ENCODE measurements around the gene NCBP3.

The NCBP3 gene

DNA sequence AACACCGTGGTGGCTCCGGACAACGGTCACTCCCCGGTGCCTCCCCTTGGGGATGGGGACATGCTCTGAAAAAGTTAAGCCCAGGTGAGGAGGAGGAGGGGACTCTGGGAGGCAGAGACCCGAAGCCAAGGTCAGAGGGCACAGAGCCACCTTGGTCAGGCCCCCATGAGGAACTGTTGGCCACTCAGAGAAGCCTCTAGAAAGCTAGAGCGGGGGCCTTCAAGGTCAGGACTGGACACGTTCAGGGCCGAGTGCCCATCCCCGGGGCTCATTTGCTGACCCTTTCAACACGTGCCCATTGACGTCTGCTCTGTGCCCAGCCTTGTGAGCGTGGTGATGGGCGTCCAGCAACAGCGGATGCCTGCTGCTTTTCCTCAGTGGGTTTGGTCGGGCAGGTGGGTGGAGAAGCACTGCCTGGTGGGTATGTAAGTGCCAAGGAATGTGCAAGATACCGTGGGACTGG lies 84.1 kb downstream of the NCBP3 start:
- no peak overlapping the region for H3K27ac ChIP-seq (ENCODE audit: extremely low read depth, low read depth, low read length)
- H3K9me3 ChIP-seq (ENCODE audit: control insufficient read depth, insufficient read depth, low read depth, low read length), result no peaks in the 10 kb centered on the region
- no peak for TF ChIP-seq ZNF221 (tag by site-specific recombination; IDR thresholded peaks at IDR 0.05; ENCODE audit: borderline replicate concordance)
- no peak for TF ChIP-seq ZNF138 (tag by site-specific recombination; IDR thresholded peaks at IDR 0.05; ENCODE audit: borderline replicate concordance)
- TF ChIP-seq ZNF707 (tag by site-specific recombination; IDR thresholded peaks at IDR 0.05), result no peak
- TF ChIP-seq WT1 (tag by site-specific recombination; IDR thresholded peaks at IDR 0.05), result no peak
- TF ChIP-seq OVOL3 (tag by site-specific recombination; IDR thresholded peaks at IDR 0.05), result no peak
- TF ChIP-seq ZNF366 (tag by site-specific recombination; conservative IDR thresholded peaks at IDR 0.05), result no peak
- TF ChIP-seq, protein P1, sequence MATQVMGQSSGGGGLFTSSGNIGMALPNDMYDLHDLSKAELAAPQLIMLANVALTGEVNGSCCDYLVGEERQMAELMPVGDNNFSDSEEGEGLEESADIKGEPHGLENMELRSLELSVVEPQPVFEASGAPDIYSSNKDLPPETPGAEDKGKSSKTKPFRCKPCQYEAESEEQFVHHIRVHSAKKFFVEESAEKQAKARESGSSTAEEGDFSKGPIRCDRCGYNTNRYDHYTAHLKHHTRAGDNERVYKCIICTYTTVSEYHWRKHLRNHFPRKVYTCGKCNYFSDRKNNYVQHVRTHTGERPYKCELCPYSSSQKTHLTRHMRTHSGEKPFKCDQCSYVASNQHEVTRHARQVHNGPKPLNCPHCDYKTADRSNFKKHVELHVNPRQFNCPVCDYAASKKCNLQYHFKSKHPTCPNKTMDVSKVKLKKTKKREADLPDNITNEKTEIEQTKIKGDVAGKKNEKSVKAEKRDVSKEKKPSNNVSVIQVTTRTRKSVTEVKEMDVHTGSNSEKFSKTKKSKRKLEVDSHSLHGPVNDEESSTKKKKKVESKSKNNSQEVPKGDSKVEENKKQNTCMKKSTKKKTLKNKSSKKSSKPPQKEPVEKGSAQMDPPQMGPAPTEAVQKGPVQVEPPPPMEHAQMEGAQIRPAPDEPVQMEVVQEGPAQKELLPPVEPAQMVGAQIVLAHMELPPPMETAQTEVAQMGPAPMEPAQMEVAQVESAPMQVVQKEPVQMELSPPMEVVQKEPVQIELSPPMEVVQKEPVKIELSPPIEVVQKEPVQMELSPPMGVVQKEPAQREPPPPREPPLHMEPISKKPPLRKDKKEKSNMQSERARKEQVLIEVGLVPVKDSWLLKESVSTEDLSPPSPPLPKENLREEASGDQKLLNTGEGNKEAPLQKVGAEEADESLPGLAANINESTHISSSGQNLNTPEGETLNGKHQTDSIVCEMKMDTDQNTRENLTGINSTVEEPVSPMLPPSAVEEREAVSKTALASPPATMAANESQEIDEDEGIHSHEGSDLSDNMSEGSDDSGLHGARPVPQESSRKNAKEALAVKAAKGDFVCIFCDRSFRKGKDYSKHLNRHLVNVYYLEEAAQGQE (tag by site-specific recombination; IDR thresholded peaks at IDR 0.05), result no peak
- no peak for TF ChIP-seq HOXA7 (CRISPR knock-in tag; IDR thresholded peaks at IDR 0.05; ENCODE audit: borderline replicate concordance)
- TF ChIP-seq, protein P2, sequence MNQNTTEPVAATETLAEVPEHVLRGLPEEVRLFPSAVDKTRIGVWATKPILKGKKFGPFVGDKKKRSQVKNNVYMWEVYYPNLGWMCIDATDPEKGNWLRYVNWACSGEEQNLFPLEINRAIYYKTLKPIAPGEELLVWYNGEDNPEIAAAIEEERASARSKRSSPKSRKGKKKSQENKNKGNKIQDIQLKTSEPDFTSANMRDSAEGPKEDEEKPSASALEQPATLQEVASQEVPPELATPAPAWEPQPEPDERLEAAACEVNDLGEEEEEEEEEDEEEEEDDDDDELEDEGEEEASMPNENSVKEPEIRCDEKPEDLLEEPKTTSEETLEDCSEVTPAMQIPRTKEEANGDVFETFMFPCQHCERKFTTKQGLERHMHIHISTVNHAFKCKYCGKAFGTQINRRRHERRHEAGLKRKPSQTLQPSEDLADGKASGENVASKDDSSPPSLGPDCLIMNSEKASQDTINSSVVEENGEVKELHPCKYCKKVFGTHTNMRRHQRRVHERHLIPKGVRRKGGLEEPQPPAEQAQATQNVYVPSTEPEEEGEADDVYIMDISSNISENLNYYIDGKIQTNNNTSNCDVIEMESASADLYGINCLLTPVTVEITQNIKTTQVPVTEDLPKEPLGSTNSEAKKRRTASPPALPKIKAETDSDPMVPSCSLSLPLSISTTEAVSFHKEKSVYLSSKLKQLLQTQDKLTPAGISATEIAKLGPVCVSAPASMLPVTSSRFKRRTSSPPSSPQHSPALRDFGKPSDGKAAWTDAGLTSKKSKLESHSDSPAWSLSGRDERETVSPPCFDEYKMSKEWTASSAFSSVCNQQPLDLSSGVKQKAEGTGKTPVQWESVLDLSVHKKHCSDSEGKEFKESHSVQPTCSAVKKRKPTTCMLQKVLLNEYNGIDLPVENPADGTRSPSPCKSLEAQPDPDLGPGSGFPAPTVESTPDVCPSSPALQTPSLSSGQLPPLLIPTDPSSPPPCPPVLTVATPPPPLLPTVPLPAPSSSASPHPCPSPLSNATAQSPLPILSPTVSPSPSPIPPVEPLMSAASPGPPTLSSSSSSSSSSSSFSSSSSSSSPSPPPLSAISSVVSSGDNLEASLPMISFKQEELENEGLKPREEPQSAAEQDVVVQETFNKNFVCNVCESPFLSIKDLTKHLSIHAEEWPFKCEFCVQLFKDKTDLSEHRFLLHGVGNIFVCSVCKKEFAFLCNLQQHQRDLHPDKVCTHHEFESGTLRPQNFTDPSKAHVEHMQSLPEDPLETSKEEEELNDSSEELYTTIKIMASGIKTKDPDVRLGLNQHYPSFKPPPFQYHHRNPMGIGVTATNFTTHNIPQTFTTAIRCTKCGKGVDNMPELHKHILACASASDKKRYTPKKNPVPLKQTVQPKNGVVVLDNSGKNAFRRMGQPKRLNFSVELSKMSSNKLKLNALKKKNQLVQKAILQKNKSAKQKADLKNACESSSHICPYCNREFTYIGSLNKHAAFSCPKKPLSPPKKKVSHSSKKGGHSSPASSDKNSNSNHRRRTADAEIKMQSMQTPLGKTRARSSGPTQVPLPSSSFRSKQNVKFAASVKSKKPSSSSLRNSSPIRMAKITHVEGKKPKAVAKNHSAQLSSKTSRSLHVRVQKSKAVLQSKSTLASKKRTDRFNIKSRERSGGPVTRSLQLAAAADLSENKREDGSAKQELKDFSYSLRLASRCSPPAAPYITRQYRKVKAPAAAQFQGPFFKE (tag by site-specific recombination; IDR thresholded peaks at IDR 0.05; ENCODE audit: borderline replicate concordance), result no peak
- TF ChIP-seq, protein P3, sequence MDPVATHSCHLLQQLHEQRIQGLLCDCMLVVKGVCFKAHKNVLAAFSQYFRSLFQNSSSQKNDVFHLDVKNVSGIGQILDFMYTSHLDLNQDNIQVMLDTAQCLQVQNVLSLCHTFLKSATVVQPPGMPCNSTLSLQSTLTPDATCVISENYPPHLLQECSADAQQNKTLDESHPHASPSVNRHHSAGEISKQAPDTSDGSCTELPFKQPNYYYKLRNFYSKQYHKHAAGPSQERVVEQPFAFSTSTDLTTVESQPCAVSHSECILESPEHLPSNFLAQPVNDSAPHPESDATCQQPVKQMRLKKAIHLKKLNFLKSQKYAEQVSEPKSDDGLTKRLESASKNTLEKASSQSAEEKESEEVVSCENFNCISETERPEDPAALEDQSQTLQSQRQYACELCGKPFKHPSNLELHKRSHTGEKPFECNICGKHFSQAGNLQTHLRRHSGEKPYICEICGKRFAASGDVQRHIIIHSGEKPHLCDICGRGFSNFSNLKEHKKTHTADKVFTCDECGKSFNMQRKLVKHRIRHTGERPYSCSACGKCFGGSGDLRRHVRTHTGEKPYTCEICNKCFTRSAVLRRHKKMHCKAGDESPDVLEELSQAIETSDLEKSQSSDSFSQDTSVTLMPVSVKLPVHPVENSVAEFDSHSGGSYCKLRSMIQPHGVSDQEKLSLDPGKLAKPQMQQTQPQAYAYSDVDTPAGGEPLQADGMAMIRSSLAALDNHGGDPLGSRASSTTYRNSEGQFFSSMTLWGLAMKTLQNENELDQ (tag by site-specific recombination; IDR thresholded peaks at IDR 0.05; ENCODE audit: low read depth), result no peak
- POLR2A ChIA-PET, result no interaction called here
- H3K4me3 ChIP-seq (ENCODE audit: low read depth, low read length), result no peak overlapping the region
- CTCF ChIA-PET, result interaction anchor here (0.9 to 1.0 kb wide), 2 partner anchors 10 to 24 kb away, joined by 3 to 5 read pairs; no protein-coding TSS in a partner anchor
- no peaks in the 10 kb centered on the region for H3K4me1 ChIP-seq (ENCODE audit: control insufficient read depth, insufficient read depth, low read length)
- H3K36me3 ChIP-seq (ENCODE audit: control insufficient read depth in 2 of 2, insufficient read depth in 1 of 2, low read length in 2 of 2), result no peaks in the 10 kb centered on the region

DNA sequence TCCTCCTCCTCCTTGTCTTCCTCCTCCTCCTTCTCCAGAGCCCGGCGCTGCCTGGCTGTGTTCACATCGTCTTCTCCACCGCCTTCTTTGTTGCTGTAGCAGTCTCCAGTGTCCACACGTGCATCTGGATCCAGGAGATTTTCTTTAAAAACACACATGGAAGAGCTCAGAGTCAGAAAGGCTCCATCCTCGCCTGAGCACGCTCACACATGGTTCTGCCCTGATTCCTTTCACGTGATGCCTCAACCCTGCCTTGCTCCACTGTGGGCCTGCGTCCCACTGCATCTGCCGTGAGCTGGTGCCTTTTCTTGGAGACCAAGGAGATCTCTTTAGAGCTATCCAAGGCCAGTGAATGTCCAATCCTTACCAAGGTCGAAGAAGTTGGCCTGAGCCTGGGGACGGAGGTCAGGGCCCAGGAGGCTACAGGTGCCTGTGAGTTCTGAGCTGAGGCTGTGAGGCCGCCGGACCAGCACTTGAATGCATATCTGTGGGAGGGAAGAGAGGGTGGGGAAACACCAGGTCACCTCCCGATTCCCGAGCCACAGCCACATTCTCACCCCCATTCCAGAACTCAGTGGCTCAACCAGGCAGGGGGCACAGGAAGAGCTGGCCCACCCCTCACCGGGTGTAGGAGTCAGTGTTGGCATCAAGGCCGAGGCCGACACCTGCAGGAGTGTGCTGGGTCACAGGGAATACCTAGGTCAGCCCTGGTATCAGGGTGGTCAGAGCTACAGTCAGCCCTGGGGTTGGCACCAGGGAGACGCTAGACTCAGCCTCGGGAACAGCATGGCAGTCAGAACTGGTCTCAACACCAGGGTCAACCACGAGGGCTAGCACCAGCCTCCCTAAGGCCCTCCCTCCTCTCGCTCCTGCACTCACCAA lies 84.8 kb downstream of the NCBP3 start:
- ChIA-PET CTCF (interaction anchor here (0.5 to 4.8 kb wide), 5 partner anchors 11 to 83 kb away, joined by 3 to 23 read pairs (median 5); no protein-coding TSS in a partner anchor), POLR2A (interaction anchor here (0.6 to 1.0 kb wide), 2 partner anchors 10 to 34 kb away, joined by 3 to 4 read pairs; no protein-coding TSS in a partner anchor)
- no peaks in the 10 kb centered on the region for H3K36me3 ChIP-seq (ENCODE audit: control insufficient read depth in 2 of 2, insufficient read depth in 1 of 2, low read length in 2 of 2)
- H3K4me3 ChIP-seq (ENCODE audit: low read depth, low read length), result no peak overlapping the region
- H3K9me3 ChIP-seq (ENCODE audit: control insufficient read depth, insufficient read depth, low read depth, low read length), result no peaks in the 10 kb centered on the region
- H3K27ac ChIP-seq (ENCODE audit: extremely low read depth, low read depth, low read length), result no peak overlapping the region
- no peaks in the 10 kb centered on the region for H3K4me1 ChIP-seq (ENCODE audit: control insufficient read depth, insufficient read depth, low read length)
- no peak for TF ChIP-seq ZNF473 (tag by site-specific recombination; IDR thresholded peaks at IDR 0.05)
- TF ChIP-seq, protein P4, sequence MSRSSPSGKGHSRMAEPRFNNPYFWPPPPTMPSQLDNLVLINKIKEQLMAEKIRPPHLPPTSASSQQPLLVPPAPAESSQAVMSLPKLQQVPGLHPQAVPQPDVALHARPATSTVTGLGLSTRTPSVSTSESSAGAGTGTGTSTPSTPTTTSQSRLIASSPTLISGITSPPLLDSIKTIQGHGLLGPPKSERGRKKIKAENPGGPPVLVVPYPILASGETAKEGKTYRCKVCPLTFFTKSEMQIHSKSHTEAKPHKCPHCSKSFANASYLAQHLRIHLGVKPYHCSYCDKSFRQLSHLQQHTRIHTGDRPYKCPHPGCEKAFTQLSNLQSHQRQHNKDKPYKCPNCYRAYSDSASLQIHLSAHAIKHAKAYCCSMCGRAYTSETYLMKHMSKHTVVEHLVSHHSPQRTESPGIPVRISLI (tag by site-specific recombination; IDR thresholded peaks at IDR 0.05), result no peak
- TF ChIP-seq SCRT2 (tag by site-specific recombination; IDR thresholded peaks at IDR 0.05), result no peak
- no peak for TF ChIP-seq ZFP41 (tag by site-specific recombination; IDR thresholded peaks at IDR 0.05; ENCODE audit: borderline replicate concordance)
- TF ChIP-seq, protein P5, sequence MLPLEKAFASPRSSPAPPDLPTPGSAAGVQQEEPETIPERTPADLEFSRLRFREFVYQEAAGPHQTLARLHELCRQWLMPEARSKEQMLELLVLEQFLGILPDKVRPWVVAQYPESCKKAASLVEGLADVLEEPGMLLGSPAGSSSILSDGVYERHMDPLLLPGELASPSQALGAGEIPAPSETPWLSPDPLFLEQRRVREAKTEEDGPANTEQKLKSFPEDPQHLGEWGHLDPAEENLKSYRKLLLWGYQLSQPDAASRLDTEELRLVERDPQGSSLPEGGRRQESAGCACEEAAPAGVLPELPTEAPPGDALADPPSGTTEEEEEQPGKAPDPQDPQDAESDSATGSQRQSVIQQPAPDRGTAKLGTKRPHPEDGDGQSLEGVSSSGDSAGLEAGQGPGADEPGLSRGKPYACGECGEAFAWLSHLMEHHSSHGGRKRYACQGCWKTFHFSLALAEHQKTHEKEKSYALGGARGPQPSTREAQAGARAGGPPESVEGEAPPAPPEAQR (tag by site-specific recombination; IDR thresholded peaks at IDR 0.05), result no peak
- TF ChIP-seq SETDB1 (IDR thresholded peaks at IDR 0.05; ENCODE audit: insufficient read length, low read length), result no peak
- TF ChIP-seq OVOL3 (tag by site-specific recombination; IDR thresholded peaks at IDR 0.05), result no peak
- TF ChIP-seq ZNF571 (tag by site-specific recombination; IDR thresholded peaks at IDR 0.05), result no peak
- TF ChIP-seq HOXC10 (CRISPR knock-in tag; IDR thresholded peaks at IDR 0.05), result no peak

Measured in HEK293 (cell line).